H9 (cell line): Measurements from ENCODE around the gene MALAT1. TPM values are rescaled to one million over a fixed set of nuclear protein-coding genes. Genes with fewer than 3 reads are reported as not detected.

ENCODE experiments used
- DNase-seq: peaks from one replicate; pipeline ENCODE4 v3.0.0-alpha.2; 2017
- H2AFZ ChIP-seq: one replicate; pipeline ENCODE4 v1.6.1; 2013; ENCODE audit warnings: mild to moderate bottlenecking, low read length, control low read depth, moderate library complexity
- H2AK5ac ChIP-seq: 2 replicates; pipeline ENCODE4 v1.6.1; 2013; ENCODE audit warnings: low read length, control low read depth, mixed read lengths; ENCODE audit not compliant: insufficient read length
- H2BK120ac ChIP-seq: one replicate; pipeline ENCODE4 v1.6.1; 2013; ENCODE audit warnings: low read depth, mild to moderate bottlenecking, low read length, control low read depth, inconsistent platforms; ENCODE audit not compliant: poor library complexity, severe bottlenecking
- H2BK12ac ChIP-seq: 2 replicates; pipeline ENCODE4 v1.6.1; 2013; ENCODE audit warnings: low read length, control low read depth, mixed read lengths, low read depth; ENCODE audit not compliant: insufficient read length
- H2BK15ac ChIP-seq: 2 replicates; pipeline ENCODE4 v1.6.1; 2013; ENCODE audit warnings: low read depth, low read length, control low read depth
- H2BK20ac ChIP-seq: one replicate; pipeline ENCODE4 v1.6.1; 2013; ENCODE audit warnings: low read depth, mild to moderate bottlenecking, low read length, control low read depth, inconsistent platforms; ENCODE audit not compliant: poor library complexity, severe bottlenecking
- H2BK5ac ChIP-seq: 2 replicates; pipeline ENCODE4 v1.6.1; 2013; ENCODE audit warnings: low read length, control low read depth, mixed read lengths; ENCODE audit not compliant: insufficient read length
- H3K14ac ChIP-seq: 2 replicates; pipeline ENCODE4 v1.6.1; 2013; ENCODE audit warnings: low read length, control low read depth; ENCODE audit not compliant: insufficient read depth
- H3K18ac ChIP-seq: 2 replicates; pipeline ENCODE4 v1.6.1; 2013; ENCODE audit warnings: low read depth, mild to moderate bottlenecking, mixed read lengths, low read length, control low read depth; ENCODE audit not compliant: insufficient read length
- H3K23ac ChIP-seq: 2 replicates; pipeline ENCODE4 v1.6.1; 2013; ENCODE audit warnings: low read length, control low read depth, mixed read lengths, low read depth; ENCODE audit not compliant: insufficient read length
- H3K23me2 ChIP-seq: 2 replicates; pipeline ENCODE4 v1.6.1; 2013; ENCODE audit warnings: low read depth, mild to moderate bottlenecking, mixed read lengths, low read length, control low read depth; ENCODE audit not compliant: insufficient read length, poor library complexity, severe bottlenecking
- H3K27ac ChIP-seq: 2 replicates; pipeline ENCODE4 v1.5.1; 2013; ENCODE audit warnings: low read length, control low read depth, mixed read lengths, low read depth; ENCODE audit not compliant: insufficient read length
- H3K27me3 ChIP-seq: 2 replicates; pipeline ENCODE4 v1.6.1; 2013; ENCODE audit warnings: low read length, control low read depth, inconsistent platforms; ENCODE audit not compliant: insufficient read depth
- H3K4ac ChIP-seq: 2 replicates; pipeline ENCODE4 v1.6.1; 2013; ENCODE audit warnings: low read depth, mild to moderate bottlenecking, control low read depth, inconsistent platforms, low read length, moderate library complexity
- H3K4me1 ChIP-seq: 2 replicates; pipeline ENCODE4 v1.6.1; 2013; ENCODE audit warnings: low read length, control low read depth, inconsistent platforms; ENCODE audit not compliant: insufficient read depth
- H3K4me2 ChIP-seq: 2 replicates; pipeline ENCODE4 v1.6.1; 2013; ENCODE audit warnings: low read length, control low read depth, mixed read lengths; ENCODE audit not compliant: insufficient read length, insufficient read depth
- H3K56ac ChIP-seq: 2 replicates; pipeline ENCODE4 v1.6.1; 2013; ENCODE audit warnings: low read depth, mild to moderate bottlenecking, mixed read lengths, low read length, control low read depth; ENCODE audit not compliant: insufficient read length
- H3K79me1 ChIP-seq: 2 replicates; pipeline ENCODE4 v1.6.1; 2013; ENCODE audit warnings: low read depth, mild to moderate bottlenecking, moderate library complexity, low read length, control low read depth, inconsistent platforms; ENCODE audit not compliant: insufficient read depth, poor library complexity, severe bottlenecking
- H3K79me2 ChIP-seq: 2 replicates; pipeline ENCODE4 v1.6.1; 2013; ENCODE audit warnings: low read length, control low read depth, inconsistent platforms; ENCODE audit not compliant: insufficient read depth
- H3K9ac ChIP-seq: 2 replicates; pipeline ENCODE4 v1.6.1; 2013; ENCODE audit warnings: low read length, control low read depth, mixed read lengths; ENCODE audit not compliant: insufficient read length; ENCODE audit errors: extremely low read depth
- H3K9me3 ChIP-seq: one replicate; pipeline ENCODE4 v1.6.1; 2013; ENCODE audit warnings: low read depth, low read length, inconsistent platforms; ENCODE audit not compliant: control insufficient read depth
- H3T11ph ChIP-seq: one replicate; pipeline ENCODE4 v1.6.1; 2013; ENCODE audit warnings: mild to moderate bottlenecking, low read length, control low read depth, inconsistent platforms
- H4K20me1 ChIP-seq: one replicate; pipeline ENCODE4 v1.6.1; 2013; ENCODE audit not compliant: control insufficient read depth, insufficient read length, insufficient read depth
- H4K5ac ChIP-seq: 2 replicates; pipeline ENCODE4 v1.6.1; 2013; ENCODE audit warnings: low read depth, mild to moderate bottlenecking, mixed read lengths, low read length, control low read depth; ENCODE audit not compliant: insufficient read length
- H4K8ac ChIP-seq: replicated peaks from 2 replicates; pipeline ENCODE4 v1.6.1; 2013; ENCODE audit warnings: low read length, control low read depth, mixed read lengths, low read depth; ENCODE audit not compliant: insufficient read length
- H4K91ac ChIP-seq: 2 replicates; pipeline ENCODE4 v1.6.1; 2013; ENCODE audit warnings: low read depth, mild to moderate bottlenecking, moderate library complexity, mixed read lengths, low read length, control low read depth; ENCODE audit not compliant: insufficient read length
- H3K27ac Mint-ChIP-seq, 3 experiments: 2 replicates in 2 of 3; 3 replicates in 1 of 3; pipeline ENCODE4 v1.8.0; 2020 to 2021; ENCODE audit warnings: mixed read lengths in 3 of 3, mild to moderate bottlenecking in 1 of 3, moderate library complexity in 1 of 3
- H3K27me3 Mint-ChIP-seq: 2 replicates; pipeline ENCODE4 v1.8.0; 2021; ENCODE audit warnings: low read depth, mild to moderate bottlenecking, moderate library complexity, mixed read lengths
- H3K36me3 Mint-ChIP-seq, 3 experiments: 2 replicates in 2 of 3; 3 replicates in 1 of 3; pipeline ENCODE4 v1.8.0; 2020 to 2021; ENCODE audit warnings: low read depth in 3 of 3, mixed read lengths in 3 of 3; ENCODE audit not compliant: insufficient read depth in 1 of 3
- H3K4me1 Mint-ChIP-seq, 2 experiments: 2 replicates each; pipeline ENCODE4 v1.8.0; 2020; ENCODE audit warnings: mixed read lengths in 2 of 2
- H3K4me3 Mint-ChIP-seq, 2 experiments: 2 replicates in 1 of 2; 3 replicates in 1 of 2; pipeline ENCODE4 v1.8.0; 2020 to 2021; ENCODE audit warnings: mild to moderate bottlenecking in 2 of 2, mixed read lengths in 2 of 2, moderate library complexity in 1 of 2
- H3K9me3 Mint-ChIP-seq, 2 experiments: 2 replicates in 1 of 2; 3 replicates in 1 of 2; pipeline ENCODE4 v1.8.0; 2020; ENCODE audit warnings: mild to moderate bottlenecking in 2 of 2, mixed read lengths in 2 of 2, moderate library complexity in 1 of 2
- CTCF ChIP-seq: fragments of 200-600 bp; sonication (generic); conservative IDR thresholded peaks from 3 replicates; pipeline ENCODE4 v1.8.0; 2021; ENCODE audit warnings: antibody characterized with exemption, mild to moderate bottlenecking
- WGBS: extraction: QIAGEN DNeasy Blood & Tissue Kit; methylation state at CpG from one replicate; pipeline ENCODE4 v1.1.7; 2013; ENCODE audit warnings: missing lambda C conversion rate, low lambda C conversion rate, mixed read lengths; ENCODE audit not compliant: insufficient read length; ENCODE audit errors: extremely low coverage; 5-methylcytosine and 5-hydroxymethylcytosine counted together
- total RNA-seq: library from RNA; stranded (reverse); gene quantifications from 2 replicates; pipeline ENCODE4 v1.2.1, GENCODE V29; 2021

Gene MALAT1
- total RNA-seq, 1 experiment from 2014 or later: 1,934 TPM

- Histone ChIP-seq H3K56ac (peak overlapping the region; percentile 75), H2BK120ac (peak overlapping the region; percentile 11), H3K23me2 (peaks cover 27% of the 10 kb centered on the region), H3K79me1 (no peaks in the 10 kb centered on the region), H2AK5ac (peak overlapping the region; percentile 96), H3K23ac (peak overlapping the region; percentile 72), H3K9me3 (no peaks in the 10 kb centered on the region), H4K8ac (no peak overlapping the region), H3K4me1 (no peaks in the 10 kb centered on the region; the same call in 1 of the 2 replicates), H3K79me2 (peaks cover 32% of the 10 kb centered on the region), H3K4me2 (peak overlapping the region; percentile 88), H3K27me3 (no peaks in the 10 kb centered on the region), H3T11ph (peak overlapping the region; percentile 76), H4K20me1 (no peaks in the 10 kb centered on the region), H3K9ac (peak overlapping the region; percentile 100), H2BK20ac (no peak overlapping the region), H2AFZ (no peak overlapping the region), H2BK12ac (peak overlapping the region; percentile 53), H2BK5ac (peak overlapping the region; percentile 99), H4K5ac (peak overlapping the region; percentile 95), H3K27ac (peak overlapping the region; percentile 100), H2BK15ac (no peak overlapping the region), H3K14ac (peak overlapping the region; percentile 99; the same call in 1 of the 2 replicates), H3K18ac (peak overlapping the region; percentile 96), H4K91ac (peak overlapping the region; percentile 96), H3K4ac (peak overlapping the region; percentile 75)
- TF ChIP-seq CTCF: no peak
- Mint-ChIP-seq H3K4me1 (peaks cover 27 to 44% of the 10 kb centered on the region in 2 experiments), H3K9me3 (peaks cover 0 to 2% of the 10 kb centered on the region in 2 experiments; a peak in 3 of 5 replicates), H3K27ac (no peak overlapping the region), H3K4me3 (no peak overlapping the region), H3K36me3 (no peaks in the 10 kb centered on the region; a peak in 1 of 7 replicates), H3K27me3 (no peaks in the 10 kb centered on the region)
- no CpG with 5 or more reads among the region's 24 CpGs for WGBS
- no peak for DNase-seq
These were observed 661 bp upstream of the MALAT1 start for GRCh38 chr11:65498042-65498726.
